H9 (cell line): ENCODE data around the gene SEL1L2. TPM values are rescaled to one million over a fixed set of nuclear protein-coding genes. Genes with fewer than 3 reads are reported as not detected.

Source experiments
- DNase-seq: peaks from one replicate; pipeline ENCODE4 v3.0.0-alpha.2; 2017
- H2AFZ ChIP-seq: one replicate; pipeline ENCODE4 v1.6.1; 2013; ENCODE audit warnings: mild to moderate bottlenecking, low read length, control low read depth, moderate library complexity
- H2AK5ac ChIP-seq: 2 replicates; pipeline ENCODE4 v1.6.1; 2013; ENCODE audit warnings: low read length, control low read depth, mixed read lengths; ENCODE audit not compliant: insufficient read length
- H2BK120ac ChIP-seq: one replicate; pipeline ENCODE4 v1.6.1; 2013; ENCODE audit warnings: low read depth, mild to moderate bottlenecking, low read length, control low read depth, inconsistent platforms; ENCODE audit not compliant: poor library complexity, severe bottlenecking
- H2BK12ac ChIP-seq: 2 replicates; pipeline ENCODE4 v1.6.1; 2013; ENCODE audit warnings: low read length, control low read depth, mixed read lengths, low read depth; ENCODE audit not compliant: insufficient read length
- H2BK15ac ChIP-seq: 2 replicates; pipeline ENCODE4 v1.6.1; 2013; ENCODE audit warnings: low read depth, low read length, control low read depth
- H2BK20ac ChIP-seq: one replicate; pipeline ENCODE4 v1.6.1; 2013; ENCODE audit warnings: low read depth, mild to moderate bottlenecking, low read length, control low read depth, inconsistent platforms; ENCODE audit not compliant: poor library complexity, severe bottlenecking
- H2BK5ac ChIP-seq: 2 replicates; pipeline ENCODE4 v1.6.1; 2013; ENCODE audit warnings: low read length, control low read depth, mixed read lengths; ENCODE audit not compliant: insufficient read length
- H3K14ac ChIP-seq: 2 replicates; pipeline ENCODE4 v1.6.1; 2013; ENCODE audit warnings: low read length, control low read depth; ENCODE audit not compliant: insufficient read depth
- H3K18ac ChIP-seq: 2 replicates; pipeline ENCODE4 v1.6.1; 2013; ENCODE audit warnings: low read depth, mild to moderate bottlenecking, mixed read lengths, low read length, control low read depth; ENCODE audit not compliant: insufficient read length
- H3K23ac ChIP-seq: 2 replicates; pipeline ENCODE4 v1.6.1; 2013; ENCODE audit warnings: low read length, control low read depth, mixed read lengths, low read depth; ENCODE audit not compliant: insufficient read length
- H3K23me2 ChIP-seq: 2 replicates; pipeline ENCODE4 v1.6.1; 2013; ENCODE audit warnings: low read depth, mild to moderate bottlenecking, mixed read lengths, low read length, control low read depth; ENCODE audit not compliant: insufficient read length, poor library complexity, severe bottlenecking
- H3K27ac ChIP-seq: 2 replicates; pipeline ENCODE4 v1.5.1; 2013; ENCODE audit warnings: low read length, control low read depth, mixed read lengths, low read depth; ENCODE audit not compliant: insufficient read length
- H3K27me3 ChIP-seq: 2 replicates; pipeline ENCODE4 v1.6.1; 2013; ENCODE audit warnings: low read length, control low read depth, inconsistent platforms; ENCODE audit not compliant: insufficient read depth
- H3K4ac ChIP-seq: 2 replicates; pipeline ENCODE4 v1.6.1; 2013; ENCODE audit warnings: low read depth, mild to moderate bottlenecking, control low read depth, inconsistent platforms, low read length, moderate library complexity
- H3K4me1 ChIP-seq: 2 replicates; pipeline ENCODE4 v1.6.1; 2013; ENCODE audit warnings: low read length, control low read depth, inconsistent platforms; ENCODE audit not compliant: insufficient read depth
- H3K4me2 ChIP-seq: 2 replicates; pipeline ENCODE4 v1.6.1; 2013; ENCODE audit warnings: low read length, control low read depth, mixed read lengths; ENCODE audit not compliant: insufficient read length, insufficient read depth
- H3K56ac ChIP-seq: 2 replicates; pipeline ENCODE4 v1.6.1; 2013; ENCODE audit warnings: low read depth, mild to moderate bottlenecking, mixed read lengths, low read length, control low read depth; ENCODE audit not compliant: insufficient read length
- H3K79me1 ChIP-seq: 2 replicates; pipeline ENCODE4 v1.6.1; 2013; ENCODE audit warnings: low read depth, mild to moderate bottlenecking, moderate library complexity, low read length, control low read depth, inconsistent platforms; ENCODE audit not compliant: insufficient read depth, poor library complexity, severe bottlenecking
- H3K79me2 ChIP-seq: 2 replicates; pipeline ENCODE4 v1.6.1; 2013; ENCODE audit warnings: low read length, control low read depth, inconsistent platforms; ENCODE audit not compliant: insufficient read depth
- H3K9ac ChIP-seq: 2 replicates; pipeline ENCODE4 v1.6.1; 2013; ENCODE audit warnings: low read length, control low read depth, mixed read lengths; ENCODE audit not compliant: insufficient read length; ENCODE audit errors: extremely low read depth
- H3K9me3 ChIP-seq: one replicate; pipeline ENCODE4 v1.6.1; 2013; ENCODE audit warnings: low read depth, low read length, inconsistent platforms; ENCODE audit not compliant: control insufficient read depth
- H3T11ph ChIP-seq: one replicate; pipeline ENCODE4 v1.6.1; 2013; ENCODE audit warnings: mild to moderate bottlenecking, low read length, control low read depth, inconsistent platforms
- H4K20me1 ChIP-seq: one replicate; pipeline ENCODE4 v1.6.1; 2013; ENCODE audit not compliant: control insufficient read depth, insufficient read length, insufficient read depth
- H4K5ac ChIP-seq: 2 replicates; pipeline ENCODE4 v1.6.1; 2013; ENCODE audit warnings: low read depth, mild to moderate bottlenecking, mixed read lengths, low read length, control low read depth; ENCODE audit not compliant: insufficient read length
- H4K8ac ChIP-seq: replicated peaks from 2 replicates; pipeline ENCODE4 v1.6.1; 2013; ENCODE audit warnings: low read length, control low read depth, mixed read lengths, low read depth; ENCODE audit not compliant: insufficient read length
- H4K91ac ChIP-seq: 2 replicates; pipeline ENCODE4 v1.6.1; 2013; ENCODE audit warnings: low read depth, mild to moderate bottlenecking, moderate library complexity, mixed read lengths, low read length, control low read depth; ENCODE audit not compliant: insufficient read length
- H3K27ac Mint-ChIP-seq, 3 experiments: 2 replicates in 2 of 3; 3 replicates in 1 of 3; pipeline ENCODE4 v1.8.0; 2020 to 2021; ENCODE audit warnings: mixed read lengths in 3 of 3, mild to moderate bottlenecking in 1 of 3, moderate library complexity in 1 of 3
- H3K27me3 Mint-ChIP-seq: 2 replicates; pipeline ENCODE4 v1.8.0; 2021; ENCODE audit warnings: low read depth, mild to moderate bottlenecking, moderate library complexity, mixed read lengths
- H3K36me3 Mint-ChIP-seq, 3 experiments: 2 replicates in 2 of 3; 3 replicates in 1 of 3; pipeline ENCODE4 v1.8.0; 2020 to 2021; ENCODE audit warnings: low read depth in 3 of 3, mixed read lengths in 3 of 3; ENCODE audit not compliant: insufficient read depth in 1 of 3
- H3K4me1 Mint-ChIP-seq, 2 experiments: 2 replicates each; pipeline ENCODE4 v1.8.0; 2020; ENCODE audit warnings: mixed read lengths in 2 of 2
- H3K4me3 Mint-ChIP-seq, 2 experiments: 2 replicates in 1 of 2; 3 replicates in 1 of 2; pipeline ENCODE4 v1.8.0; 2020 to 2021; ENCODE audit warnings: mild to moderate bottlenecking in 2 of 2, mixed read lengths in 2 of 2, moderate library complexity in 1 of 2
- H3K9me3 Mint-ChIP-seq, 2 experiments: 2 replicates in 1 of 2; 3 replicates in 1 of 2; pipeline ENCODE4 v1.8.0; 2020; ENCODE audit warnings: mild to moderate bottlenecking in 2 of 2, mixed read lengths in 2 of 2, moderate library complexity in 1 of 2
- CTCF ChIP-seq: fragments of 200-600 bp; sonication (generic); conservative IDR thresholded peaks from 3 replicates; pipeline ENCODE4 v1.8.0; 2021; ENCODE audit warnings: antibody characterized with exemption, mild to moderate bottlenecking
- WGBS: extraction: QIAGEN DNeasy Blood & Tissue Kit; methylation state at CpG from one replicate; pipeline ENCODE4 v1.1.7; 2013; ENCODE audit warnings: missing lambda C conversion rate, low lambda C conversion rate, mixed read lengths; ENCODE audit not compliant: insufficient read length; ENCODE audit errors: extremely low coverage; 5-methylcytosine and 5-hydroxymethylcytosine counted together
- total RNA-seq: library from RNA; stranded (reverse); gene quantifications from 2 replicates; pipeline ENCODE4 v1.2.1, GENCODE V29; 2021

Gene SEL1L2
- total RNA-seq, 1 experiment from 2014 or later = not detected

- Histone ChIP-seq H3K9me3 (no peaks in the 10 kb centered on the region), H4K20me1 (no peaks in the 10 kb centered on the region), H3K18ac (no peak overlapping the region), H3K56ac (no peak overlapping the region), H2BK20ac (no peak overlapping the region), H4K91ac (no peak overlapping the region), H2AFZ (no peak overlapping the region), H2BK5ac (no peak overlapping the region), H2BK15ac (no peak overlapping the region), H3K23me2 (no peaks in the 10 kb centered on the region), H3K27me3 (no peaks in the 10 kb centered on the region), H4K5ac (no peak overlapping the region), H3K4me2 (no peak overlapping the region), H2BK12ac (no peak overlapping the region), H3T11ph (no peak overlapping the region), H4K8ac (no peak overlapping the region), H3K9ac (no peak overlapping the region), H3K4me1 (no peaks in the 10 kb centered on the region; the same call in 1 of the 2 replicates), H3K4ac (no peak overlapping the region), H3K79me2 (no peaks in the 10 kb centered on the region; the same call in 1 of the 2 replicates), H2BK120ac (no peak overlapping the region), H3K23ac (no peak overlapping the region), H2AK5ac (no peak overlapping the region), H3K27ac (no peak overlapping the region), H3K79me1 (no peaks in the 10 kb centered on the region), H3K14ac (no peak overlapping the region)
- no peaks in the 10 kb centered on the region for H3K9me3 Mint-ChIP-seq
- no peak overlapping the region for H3K27ac Mint-ChIP-seq
- DNase-seq = no peak
- TF ChIP-seq CTCF = no peak
- no peaks in the 10 kb centered on the region for H3K36me3 Mint-ChIP-seq
- H3K4me1 Mint-ChIP-seq = peaks cover 9 to 10% of the 10 kb centered on the region in 2 experiments
- H3K4me3 Mint-ChIP-seq = no peak overlapping the region
- no peaks in the 10 kb centered on the region for H3K27me3 Mint-ChIP-seq
- no CpG with 5 or more reads among the region's 2 CpGs for WGBS
Measured at GRCh38 chr20:13865156-13865555, 125.3 kb downstream of the SEL1L2 start.
